ENCODE data around the gene WNT9A.

- TF ChIP-seq PBX3 (IDR thresholded peaks at IDR 0.05), result no peak
- TF ChIP-seq RCOR1 (IDR thresholded peaks at IDR 0.05; ENCODE audit: low read length), result no peak
- no peak for TF ChIP-seq POLR2AphosphoS5 (IDR thresholded peaks at IDR 0.05; ENCODE audit: low read depth, low read length)
- no peak for TF ChIP-seq CTCF (IDR thresholded peaks at IDR 0.05)
- no peak for TF ChIP-seq FOSL2 (IDR thresholded peaks at IDR 0.05; ENCODE audit: borderline replicate concordance, low read depth)
Measured at GRCh38 chr1:227941509-227942020, 6.2 kb downstream of the WNT9A start.

All from SK-N-SH (cell line).